AG04450 (cell line): Measurements from ENCODE around the gene C6orf52. TPM values are rescaled to one million over a fixed set of nuclear protein-coding genes. Genes with fewer than 3 reads are reported as not detected.

Experiments
- CTCF ChIA-PET: fragments of 300-600, 350-600 bp; formaldehyde crosslinking; extraction: SDS; loops from one replicate; lab custom pipeline; 2022; ENCODE audit warnings: antibody characterized with exemption, inconsistent platforms; lab: Charles Lee
- POLR2A ChIA-PET: fragments of 350-600 bp; formaldehyde crosslinking; extraction: SDS; loops from one replicate; lab custom pipeline; 2021; ENCODE audit warnings: antibody characterized with exemption, inconsistent platforms; lab: Yijun Ruan, JAX
- DNase-seq: peaks from one replicate; pipeline ENCODE4 v3.0.0-alpha.2; 2011; ENCODE audit warnings: low read depth, low spot score
- H3K27ac ChIP-seq: one replicate; pipeline ENCODE4 v1.5.1; 2012; ENCODE audit warnings: low read depth, low read length, control low read depth
- H3K27me3 ChIP-seq: one replicate; pipeline ENCODE4 v1.6.0; 2012; ENCODE audit warnings: low read length; ENCODE audit not compliant: control insufficient read depth, insufficient read depth
- H3K4me3 ChIP-seq: 2 replicates; pipeline ENCODE4 v1.5.1; 2011; ENCODE audit warnings: mild to moderate bottlenecking, low read depth, low read length, control low read depth
- H3K9me3 ChIP-seq: 2 replicates; pipeline ENCODE4 v1.5.1; 2012; ENCODE audit warnings: low read length; ENCODE audit not compliant: control insufficient read depth, insufficient read depth
- CTCF ChIP-seq: IDR thresholded peaks from 2 replicates; pipeline ENCODE4 v1.5.1; 2011; ENCODE audit warnings: low read depth, low read length, control low read depth, inconsistent platforms
- polyA plus RNA-seq: library from polyadenylated mRNA; depleted of rRNA; stranded (reverse); fragments of >200 nt; gene quantifications from 2 replicates; pipeline ENCODE4 v1.2.3, GENCODE V29; 2011

The C6orf52 gene
- polyA plus RNA-seq, 1 experiment = 0.74 TPM

- H3K27me3 ChIP-seq = no peaks in the 10 kb centered on the region
- peak overlapping the region; percentile 63 for H3K4me3 ChIP-seq
- DNase-seq = no peak
- ChIA-PET POLR2A (interaction anchor here (0.7 to 1.1 kb wide), 3 partner anchors 25 to 74 kb away, joined by 3 to 4 read pairs (median 3); partner anchors contain the start of gene PAK1IP1), CTCF (interaction anchor here (0.7 to 1.3 kb wide), 4 partner anchors 40 to 241 kb away, joined by 3 to 4 read pairs (median 3); no protein-coding TSS in a partner anchor)
- no peak for TF ChIP-seq CTCF
- peak overlapping the region; percentile 60 for H3K27ac ChIP-seq
- peaks cover 10% of the 10 kb centered on the region for H3K9me3 ChIP-seq
These were observed 25.0 kb upstream of the C6orf52 start for GRCh38 chr6:10719296-10719963.

DNA sequence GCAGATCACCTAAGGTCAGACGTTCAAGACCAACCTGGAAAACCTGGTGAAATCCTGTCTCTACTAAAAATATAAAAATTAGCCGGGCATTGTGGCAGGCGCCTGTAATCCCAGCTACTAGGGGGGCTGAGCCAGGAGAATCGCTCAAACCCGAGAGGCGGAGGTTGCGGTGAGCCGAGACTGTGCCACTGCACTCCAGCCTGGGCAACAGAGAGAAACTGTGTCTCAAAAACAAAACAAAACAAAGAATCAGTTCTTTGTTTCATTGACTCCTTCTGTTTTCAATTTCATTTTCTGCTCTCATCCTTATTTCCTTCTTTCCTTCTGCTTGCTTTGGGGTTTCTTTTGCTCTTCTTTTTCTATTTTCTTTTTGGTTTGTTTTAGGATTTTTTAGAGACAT lies 19.5 kb upstream of the C6orf52 start:
- Histone ChIP-seq H3K27me3 (no peaks in the 10 kb centered on the region), H3K27ac (no peak overlapping the region), H3K9me3 (peaks cover 6% of the 10 kb centered on the region), H3K4me3 (no peak overlapping the region)
- CTCF ChIA-PET = no interaction called here
- no peak for DNase-seq
- TF ChIP-seq CTCF = no peak
- POLR2A ChIA-PET = no interaction called here

DNA sequence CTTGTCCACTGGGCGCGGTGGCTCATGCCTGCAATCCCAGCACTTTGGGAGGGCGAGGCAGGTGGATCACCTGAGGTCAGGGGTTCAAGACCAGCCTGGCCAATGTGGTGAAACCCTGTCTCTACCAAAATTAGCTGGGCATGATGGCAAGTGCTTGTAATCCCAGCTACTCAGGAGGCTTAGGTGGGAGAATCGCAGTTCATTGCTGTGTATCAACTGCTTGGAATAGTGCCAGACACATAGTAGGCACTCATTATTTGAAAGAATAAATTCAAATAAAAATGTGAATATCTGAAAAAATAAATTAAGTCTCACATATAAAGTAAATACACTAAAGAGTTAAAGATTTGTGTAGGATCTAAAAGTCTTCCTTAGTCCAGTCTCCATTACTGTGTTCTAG lies 2.2 kb upstream of the C6orf52 start:
- no peaks in the 10 kb centered on the region for H3K27me3 ChIP-seq
- no peaks in the 10 kb centered on the region for H3K9me3 ChIP-seq
- no peak overlapping the region for H3K4me3 ChIP-seq
- H3K27ac ChIP-seq = no peak overlapping the region
- CTCF ChIA-PET = no interaction called here
- POLR2A ChIA-PET = no interaction called here
- DNase-seq = no peak
- TF ChIP-seq CTCF = no peak

- POLR2A ChIA-PET = interaction anchor here (0.5 to 2.3 kb wide), 11 partner anchors 24 to 1142 kb away, joined by 3 to 40 read pairs (median 3); partner anchors contain the start of genes NEDD9 and TMEM14C
- TF ChIP-seq CTCF = no peak
- Histone ChIP-seq H3K9me3 (no peaks in the 10 kb centered on the region), H3K27me3 (no peaks in the 10 kb centered on the region), H3K4me3 (peak overlapping the region; percentile 77), H3K27ac (peak overlapping the region; percentile 95)
- no peak for DNase-seq
- CTCF ChIA-PET = interaction anchor here (0.9 to 2.0 kb wide), 5 partner anchors 26 to 217 kb away, joined by 3 to 14 read pairs (median 5); no protein-coding TSS in a partner anchor
These were observed 756 bp upstream of the C6orf52 start for GRCh38 chr6:10695086-10695657.
